Measurements from ENCODE around the gene SLC9A3.

Gene SLC9A3

GRCh38 chr5:440401-441201 lies 83.6 kb downstream of the SLC9A3 start:
- no peak for DNase-seq

DNA sequence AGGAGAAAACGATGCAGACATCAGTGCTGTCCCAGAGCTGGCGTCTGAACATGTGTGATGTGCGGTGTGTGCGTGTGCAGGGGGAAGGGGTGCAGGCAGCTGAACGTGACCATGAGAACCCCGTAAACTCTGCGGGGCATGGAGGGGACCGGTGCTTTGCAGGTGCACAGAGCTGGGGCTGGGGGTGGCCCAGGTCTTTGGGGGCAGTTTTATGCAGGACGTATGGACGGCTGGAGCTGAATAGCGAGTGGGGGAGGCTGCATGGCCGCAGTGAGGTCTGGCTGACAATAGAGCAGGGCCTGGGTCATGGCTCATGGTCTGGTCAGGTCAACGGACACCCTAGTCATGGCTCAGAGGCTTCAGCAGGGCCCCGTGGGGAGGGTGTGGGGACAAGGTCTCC lies 84.6 kb downstream of the SLC9A3 start:
- DNase-seq = no peak

DNA sequence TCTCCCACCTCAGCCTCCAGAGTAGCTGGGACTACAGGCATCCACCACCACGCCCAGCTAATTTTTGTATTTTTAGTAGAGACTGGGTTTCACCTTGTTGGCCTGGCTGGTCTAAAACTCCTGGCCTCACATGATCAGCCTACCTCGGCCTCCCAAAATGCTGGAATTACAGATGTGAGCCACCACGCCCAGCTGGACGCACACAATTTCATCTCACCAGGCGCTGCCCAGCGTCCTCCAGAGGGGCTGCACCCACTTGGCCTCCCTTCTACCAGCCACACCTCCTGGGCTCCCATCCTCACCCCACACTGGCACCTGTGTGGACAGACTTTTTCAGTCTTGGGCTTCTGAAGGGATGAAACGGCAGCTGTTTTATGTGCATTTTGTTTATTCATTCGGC lies 85.1 kb downstream of the SLC9A3 start:
- no peak for DNase-seq

- DNase-seq = no peak
Observed at GRCh38 chr5:438481-438981, 85.7 kb downstream of the SLC9A3 start.

- DNase-seq = no peak
Observed at GRCh38 chr5:437281-437771, 86.9 kb downstream of the SLC9A3 start.

- DNase-seq = no peak
Observed at GRCh38 chr5:436641-436975, 87.6 kb downstream of the SLC9A3 start.

DNA sequence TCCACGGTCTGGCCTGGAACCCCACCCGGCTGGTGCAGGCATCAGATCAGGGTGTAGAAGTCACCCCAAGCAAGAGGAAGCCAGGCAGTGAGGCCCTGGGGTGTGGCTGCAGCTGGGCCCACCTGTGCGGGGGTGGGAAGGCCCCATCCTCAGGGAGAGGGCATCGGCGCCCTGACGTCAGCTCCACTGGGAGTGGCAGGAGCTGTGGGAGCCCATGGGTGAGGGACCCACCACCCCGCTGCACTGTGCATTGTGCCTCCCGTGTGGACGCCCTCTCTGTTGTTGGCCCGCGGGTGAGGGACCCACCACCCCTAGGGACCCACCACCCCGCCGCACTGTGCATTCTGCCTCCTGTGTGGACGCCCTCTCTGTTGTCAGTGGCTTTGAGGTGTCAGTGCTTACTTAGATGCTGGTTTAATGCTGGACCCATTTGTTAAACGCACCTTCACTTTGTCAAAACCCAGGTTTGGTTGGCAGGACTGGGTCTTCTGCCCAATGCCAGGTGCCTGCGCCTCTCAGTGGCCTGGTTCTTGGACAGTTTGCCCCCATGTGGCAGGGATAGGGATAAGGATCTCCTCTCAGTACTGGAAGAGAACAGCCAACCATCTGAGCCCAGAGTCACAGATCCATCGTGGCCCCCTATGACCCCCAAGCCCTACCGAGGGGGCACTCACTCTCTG lies 88.1 kb downstream of the SLC9A3 start:
- DNase-seq = no peak

- DNase-seq = no peak
Observed at GRCh38 chr5:435156-435790, 89.0 kb downstream of the SLC9A3 start.

- DNase-seq = no peak
Observed at GRCh38 chr5:434443-435146, 89.7 kb downstream of the SLC9A3 start.

- no peak for DNase-seq
Observed at GRCh38 chr5:433836-434235, 90.4 kb downstream of the SLC9A3 start.

- no peak for DNase-seq
Observed at GRCh38 chr5:432928-433791, 91.1 kb downstream of the SLC9A3 start.

GRCh38 chr5:432201-432927 lies 91.9 kb downstream of the SLC9A3 start:
- no peak for DNase-seq

GRCh38 chr5:431711-432050 lies 92.6 kb downstream of the SLC9A3 start:
- no peak for DNase-seq

- peak; percentile 60 for DNase-seq
Observed at GRCh38 chr5:431001-431710, 93.1 kb downstream of the SLC9A3 start.

DNA sequence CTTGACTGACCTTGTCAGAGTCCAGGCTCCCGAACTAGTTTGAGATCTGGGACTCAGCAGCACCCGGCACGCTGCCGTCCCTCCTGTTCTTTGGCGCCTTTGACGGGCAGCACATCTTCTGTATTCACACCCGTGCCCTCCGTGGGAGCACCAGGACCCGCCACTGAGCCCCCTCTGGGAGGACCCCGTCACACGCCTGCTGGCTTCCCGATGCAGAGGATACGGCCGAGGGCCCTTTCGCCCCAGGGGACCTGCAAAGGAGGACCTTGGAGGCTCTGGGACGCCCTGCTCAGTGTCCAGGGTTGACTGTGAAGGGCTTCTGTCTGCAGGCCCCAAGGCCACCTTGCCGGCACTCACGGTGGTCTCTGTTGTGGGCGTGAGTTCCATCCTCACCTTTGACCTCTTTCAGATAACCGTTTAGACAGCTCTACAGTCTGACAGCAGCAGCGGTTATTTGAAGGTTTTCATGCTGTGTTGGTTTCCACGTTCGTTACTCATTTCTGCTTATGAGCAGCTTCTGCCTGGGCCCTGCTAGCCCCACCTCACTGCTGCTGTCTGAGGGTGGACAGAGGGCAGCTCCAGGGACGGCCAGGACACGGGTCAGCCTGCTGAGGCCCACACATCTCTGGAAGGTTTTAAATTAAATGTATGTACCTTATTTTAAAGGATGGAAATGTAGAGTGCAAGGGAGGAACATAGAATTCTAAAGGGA lies 93.9 kb downstream of the SLC9A3 start:
- DNase-seq = no peak

GRCh38 chr5:429453-430188 lies 94.6 kb downstream of the SLC9A3 start:
- DNase-seq = no peak

DNA sequence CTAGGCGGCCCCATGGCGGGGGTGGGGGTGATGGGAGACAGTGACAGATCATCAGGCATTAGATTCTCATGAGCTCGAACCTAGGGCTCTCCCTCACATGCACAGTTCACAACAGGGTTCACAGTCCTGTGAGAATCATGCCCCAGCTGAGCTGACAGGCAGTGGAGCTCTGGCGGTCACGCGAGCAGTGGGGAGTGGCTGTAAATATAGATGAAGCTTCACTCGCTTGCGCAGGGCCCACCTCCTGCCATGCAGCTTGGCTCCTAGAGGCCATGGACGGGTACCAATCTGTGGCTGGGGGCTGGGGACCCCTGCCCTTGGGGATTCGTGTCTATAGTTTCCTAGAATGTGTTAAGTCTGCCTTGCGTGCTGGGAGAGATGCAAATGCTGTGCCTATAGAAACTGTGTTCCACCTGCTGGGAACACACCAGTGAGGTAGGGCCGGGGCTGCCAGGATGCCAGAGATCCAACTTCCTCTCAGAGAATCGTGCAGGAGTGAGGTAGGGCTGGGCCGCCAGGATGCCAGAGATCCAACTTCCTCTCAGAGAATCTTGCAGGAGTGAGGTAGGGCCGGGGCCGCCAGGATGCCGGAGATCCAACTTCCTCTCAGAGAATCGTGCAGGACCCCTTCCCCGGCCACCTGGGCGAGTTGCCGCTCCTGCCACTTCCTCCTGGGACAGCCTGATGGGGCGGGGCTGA lies 95.3 kb downstream of the SLC9A3 start:
- no peak for DNase-seq

DNA sequence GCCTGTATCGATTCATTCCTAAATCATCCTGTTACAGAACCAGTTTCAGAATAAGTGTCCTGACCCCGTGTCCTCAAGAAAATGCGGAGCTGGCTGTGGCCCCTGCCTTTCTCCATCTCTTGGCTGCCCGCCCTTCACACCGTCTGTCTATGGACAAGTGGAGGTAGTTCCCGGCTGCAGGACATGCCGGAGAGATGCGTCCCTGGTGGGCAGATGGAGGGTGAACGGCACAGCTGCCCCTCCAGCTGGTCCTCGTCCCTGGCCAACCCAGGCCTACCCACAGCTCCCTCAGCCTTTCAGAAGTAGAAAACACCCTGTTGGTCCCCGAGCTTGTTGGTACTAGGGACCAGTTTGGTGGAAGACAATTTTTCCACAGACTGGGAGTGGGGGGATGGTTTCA lies 96.0 kb downstream of the SLC9A3 start:
- no peak for DNase-seq

Data from stimulated activated CD4-positive, alpha-beta T cell treated with anti-CD3 and anti-CD28 coated beads, Interleukin-4, amount 100 ng/mL, for 24 hours (primary cell).